ENCODE results near the gene IGSF6.
"Not testable (repeated sequence)": the region's sequence is repeated elsewhere in the genome, so short reads cannot be mapped to it uniquely, and the experiment has no call there.

Gene IGSF6

GRCh38 chr16:21652453-21652852 lies at the start of gene IGSF6:
Gene IGSF6 (minus strand): TSS chr16:21652608. CDS start chr16:21652598, 10 bp downstream.
- no peak for DNase-seq

GRCh38 chr16:21701271-21701670 lies 48.9 kb upstream of the IGSF6 start:
- no peak for DNase-seq

GRCh38 chr16:21698169-21699032 lies 46.0 kb upstream of the IGSF6 start:
- no peak for DNase-seq

GRCh38 chr16:21697032-21697431 lies 44.6 kb upstream of the IGSF6 start:
- no peak for DNase-seq

- DNase-seq: no peak
These were observed 42.2 kb upstream of the IGSF6 start for GRCh38 chr16:21694609-21695008.

- DNase-seq: not testable (repeated sequence)
These were observed 38.6 kb upstream of the IGSF6 start for GRCh38 chr16:21690967-21691366.

GRCh38 chr16:21689107-21689506 lies 36.7 kb upstream of the IGSF6 start:
- DNase-seq: no peak

GRCh38 chr16:21685034-21685455 lies 32.6 kb upstream of the IGSF6 start:
- DNase-seq: no peak

- DNase-seq: no peak
These were observed 31.8 kb upstream of the IGSF6 start for GRCh38 chr16:21684199-21684598.

- DNase-seq: no peak
These were observed 30.8 kb upstream of the IGSF6 start for GRCh38 chr16:21683184-21683583.

GRCh38 chr16:21680714-21681113 lies 28.3 kb upstream of the IGSF6 start:
- DNase-seq: not testable (repeated sequence)

GRCh38 chr16:21674456-21674855 lies 22.0 kb upstream of the IGSF6 start:
- not testable (repeated sequence) for DNase-seq

- DNase-seq: no peak
These were observed 21.1 kb upstream of the IGSF6 start for GRCh38 chr16:21673469-21673868.

- no peak for DNase-seq
These were observed 15.2 kb upstream of the IGSF6 start for GRCh38 chr16:21667575-21667974.

- no peak for DNase-seq
These were observed 14.4 kb upstream of the IGSF6 start for GRCh38 chr16:21666772-21667171.

GRCh38 chr16:21664801-21665492 lies 12.5 kb upstream of the IGSF6 start:
- DNase-seq: no peak

GRCh38 chr16:21663889-21664647 lies 11.7 kb upstream of the IGSF6 start, which contains the start of gene OTOA:
Gene OTOA (plus strand): TSS chr16:21663968. CDS start chr16:21678515, 14,547 bp downstream.
- DNase-seq: no peak

- no peak for DNase-seq
These were observed 6.7 kb upstream of the IGSF6 start for GRCh38 chr16:21659124-21659523.

- DNase-seq: peak; percentile 52
These were observed 4.7 kb upstream of the IGSF6 start for GRCh38 chr16:21656795-21657768.

- DNase-seq: no peak
These were observed 2.5 kb upstream of the IGSF6 start for GRCh38 chr16:21654881-21655280.

GRCh38 chr16:21654466-21654865 lies 2.1 kb upstream of the IGSF6 start:
- DNase-seq: no peak

GRCh38 chr16:21653571-21653970 lies 1.2 kb upstream of the IGSF6 start:
- DNase-seq: no peak

Data from HCEC 1CT (cell line).